CD4-positive, alpha-beta T cell treated with Interleukin-17A for 4 hours (primary cell): ENCODE measurements around the gene ZMIZ1.
A peak's percentile ranks its signal among the peaks of the same experiment; 100 is the strongest.
"Not testable (repeated sequence)": the region's sequence is repeated elsewhere in the genome, so short reads cannot be mapped to it uniquely, and the experiment has no call there.

ENCODE experiments used
- DNase-seq: peaks from one replicate; pipeline ENCODE4 v3.0.0-alpha.2; 2020; ENCODE audit warnings: mixed read lengths

The ZMIZ1 gene

GRCh38 chr10:79274279-79275104, 205.7 kb downstream of the ZMIZ1 start:
- no peak for DNase-seq

GRCh38 chr10:79275105-79275430, 206.3 kb downstream of the ZMIZ1 start:
- no peak for DNase-seq

- DNase-seq, result no peak
These were observed 206.7 kb downstream of the ZMIZ1 start for GRCh38 chr10:79275431-79275851.

GRCh38 chr10:79277579-79278269, 209.0 kb downstream of the ZMIZ1 start:
- no peak for DNase-seq

- not testable (repeated sequence) for DNase-seq
These were observed 210.3 kb downstream of the ZMIZ1 start for GRCh38 chr10:79279047-79279446.

GRCh38 chr10:79280956-79281355, 212.2 kb downstream of the ZMIZ1 start:
- no peak for DNase-seq

- DNase-seq, result no peak
These were observed 213.6 kb downstream of the ZMIZ1 start for GRCh38 chr10:79282388-79282787.

- no peak for DNase-seq
These were observed 214.8 kb downstream of the ZMIZ1 start for GRCh38 chr10:79283616-79284015.

- no peak for DNase-seq
These were observed 215.5 kb downstream of the ZMIZ1 start for GRCh38 chr10:79284158-79284871.

GRCh38 chr10:79285315-79286197, 216.8 kb downstream of the ZMIZ1 start:
- DNase-seq, result peak; percentile 28

GRCh38 chr10:79286318-79286951, 217.7 kb downstream of the ZMIZ1 start:
- DNase-seq, result peak; percentile 91

GRCh38 chr10:79287973-79288723, 219.4 kb downstream of the ZMIZ1 start:
- no peak for DNase-seq

- no peak for DNase-seq
These were observed 221.0 kb downstream of the ZMIZ1 start for GRCh38 chr10:79289801-79290200.

- no peak for DNase-seq
These were observed 223.4 kb downstream of the ZMIZ1 start for GRCh38 chr10:79292026-79292766.

- DNase-seq, result peak; percentile 59
These were observed 224.4 kb downstream of the ZMIZ1 start for GRCh38 chr10:79292891-79293746.

GRCh38 chr10:79293841-79294581, 225.2 kb downstream of the ZMIZ1 start:
- DNase-seq, result no peak

GRCh38 chr10:79295563-79295962, 226.8 kb downstream of the ZMIZ1 start:
- no peak for DNase-seq

GRCh38 chr10:79296431-79296830, 227.7 kb downstream of the ZMIZ1 start:
- no peak for DNase-seq
